Activated CD8-positive, alpha-beta T cell treated with anti-CD3 and anti-CD28 coated beads for 36 hours (primary cell): ENCODE data around the gene SLC25A26. TPM values are rescaled to one million over a fixed set of nuclear protein-coding genes. Genes with fewer than 3 reads are reported as not detected.

ENCODE experiments used
- ATAC-seq: fragments of 200-7000 bp; cut with Tn5 transposase; one replicate; pipeline ENCODE4 v1.10.0; 2021; ENCODE audit warnings: mild to moderate bottlenecking, moderate library complexity
- CTCF ChIA-PET: fragments of 350-600 bp; sonication (Branson Sonifier 250); formaldehyde crosslinking; loops from one replicate; lab custom pipeline; 2021; ENCODE audit warnings: antibody characterized with exemption; lab: Charles Lee
- POLR2A ChIA-PET: fragments of 350-600 bp; sonication (Branson Sonifier 250); formaldehyde crosslinking; loops from one replicate; lab custom pipeline; 2021; ENCODE audit warnings: antibody characterized with exemption; lab: Charles Lee
- DNase-seq: peaks from one replicate; pipeline ENCODE4 v3.0.0-alpha.2; 2020
- H3K27ac Mint-ChIP-seq: one replicate; pipeline ENCODE4 v1.8.0; 2021; ENCODE audit warnings: mild to moderate bottlenecking, mixed read lengths
- H3K27me3 Mint-ChIP-seq: one replicate; pipeline ENCODE4 v1.8.0; 2021; ENCODE audit warnings: mixed read lengths
- H3K36me3 Mint-ChIP-seq: one replicate; pipeline ENCODE4 v1.8.0; 2021; ENCODE audit warnings: low read depth, mixed read lengths
- H3K4me1 Mint-ChIP-seq: one replicate; pipeline ENCODE4 v1.8.0; 2021; ENCODE audit warnings: low read depth, mixed read lengths
- H3K4me3 Mint-ChIP-seq: one replicate; pipeline ENCODE4 v1.8.0; 2021; ENCODE audit warnings: mild to moderate bottlenecking, moderate library complexity, mixed read lengths
- H3K9me3 Mint-ChIP-seq: one replicate; pipeline ENCODE4 v1.8.0; 2021; ENCODE audit warnings: mixed read lengths
- intact Hi-C: fragments of 100-400 bp; cut with micrococcal nuclease; formaldehyde crosslinking; loops from one replicate; pipeline ENCODE4 v1.10.0; 2022
- total RNA-seq, 2 experiments: library from RNA; stranded (reverse); gene quantifications; one replicate each; pipeline ENCODE4 v1.2.3, GENCODE V29; 2021
- TF ChIP-seq, protein P1 (sequence below): fragments of 200-600 bp; IDR thresholded peaks from one replicate; pipeline ENCODE4 v1.8.0; 2022; ENCODE audit warnings: antibody characterized with exemption, mild to moderate bottlenecking

Gene SLC25A26
- total RNA-seq, 2 experiments from 2014 or later, result 28.5 to 31.0 TPM

GRCh38 chr3:66326340-66326739 is 105.5 kb downstream of the SLC25A26 start:
- no peaks in the 10 kb centered on the region for H3K27me3 Mint-ChIP-seq
- H3K36me3 Mint-ChIP-seq, result peaks cover 5% of the 10 kb centered on the region
- H3K4me1 Mint-ChIP-seq, result peaks cover 11% of the 10 kb centered on the region
- no peak for DNase-seq
- no peak overlapping the region for H3K4me3 Mint-ChIP-seq
- TF ChIP-seq, protein P1, sequence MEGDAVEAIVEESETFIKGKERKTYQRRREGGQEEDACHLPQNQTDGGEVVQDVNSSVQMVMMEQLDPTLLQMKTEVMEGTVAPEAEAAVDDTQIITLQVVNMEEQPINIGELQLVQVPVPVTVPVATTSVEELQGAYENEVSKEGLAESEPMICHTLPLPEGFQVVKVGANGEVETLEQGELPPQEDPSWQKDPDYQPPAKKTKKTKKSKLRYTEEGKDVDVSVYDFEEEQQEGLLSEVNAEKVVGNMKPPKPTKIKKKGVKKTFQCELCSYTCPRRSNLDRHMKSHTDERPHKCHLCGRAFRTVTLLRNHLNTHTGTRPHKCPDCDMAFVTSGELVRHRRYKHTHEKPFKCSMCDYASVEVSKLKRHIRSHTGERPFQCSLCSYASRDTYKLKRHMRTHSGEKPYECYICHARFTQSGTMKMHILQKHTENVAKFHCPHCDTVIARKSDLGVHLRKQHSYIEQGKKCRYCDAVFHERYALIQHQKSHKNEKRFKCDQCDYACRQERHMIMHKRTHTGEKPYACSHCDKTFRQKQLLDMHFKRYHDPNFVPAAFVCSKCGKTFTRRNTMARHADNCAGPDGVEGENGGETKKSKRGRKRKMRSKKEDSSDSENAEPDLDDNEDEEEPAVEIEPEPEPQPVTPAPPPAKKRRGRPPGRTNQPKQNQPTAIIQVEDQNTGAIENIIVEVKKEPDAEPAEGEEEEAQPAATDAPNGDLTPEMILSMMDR, result no peak
- intact Hi-C loops, result no loop called here
- CTCF ChIA-PET, result no interaction called here
- ATAC-seq, result no peak
- H3K27ac Mint-ChIP-seq, result no peak overlapping the region
- POLR2A ChIA-PET, result interaction anchor here (0.6 kb wide), 1 partner anchor 997 kb away, joined by 3 read pairs; no protein-coding TSS in a partner anchor
- H3K9me3 Mint-ChIP-seq, result no peaks in the 10 kb centered on the region

GRCh38 chr3:66335671-66336070 is 114.9 kb downstream of the SLC25A26 start:
- DNase-seq (no peak), ATAC-seq (no peak)
- Mint-ChIP-seq H3K27me3 (no peaks in the 10 kb centered on the region), H3K27ac (no peak overlapping the region), H3K36me3 (peaks cover 7% of the 10 kb centered on the region), H3K9me3 (no peaks in the 10 kb centered on the region), H3K4me3 (no peak overlapping the region), H3K4me1 (peaks cover 29% of the 10 kb centered on the region)
- TF ChIP-seq, protein P1, result no peak
- CTCF ChIA-PET, result no interaction called here
- intact Hi-C loops, result no loop called here
- POLR2A ChIA-PET, result no interaction called here

GRCh38 chr3:66336333-66336766 is 115.5 kb downstream of the SLC25A26 start:
- Mint-ChIP-seq H3K27ac (no peak overlapping the region), H3K4me3 (no peak overlapping the region), H3K4me1 (peaks cover 29% of the 10 kb centered on the region), H3K36me3 (peaks cover 7% of the 10 kb centered on the region), H3K9me3 (no peaks in the 10 kb centered on the region), H3K27me3 (no peaks in the 10 kb centered on the region)
- ChIA-PET CTCF (no interaction called here), POLR2A (no interaction called here)
- TF ChIP-seq, protein P1, result no peak
- DNase-seq, result no peak
- no peak for ATAC-seq
- intact Hi-C loops, result no loop called here

DNA sequence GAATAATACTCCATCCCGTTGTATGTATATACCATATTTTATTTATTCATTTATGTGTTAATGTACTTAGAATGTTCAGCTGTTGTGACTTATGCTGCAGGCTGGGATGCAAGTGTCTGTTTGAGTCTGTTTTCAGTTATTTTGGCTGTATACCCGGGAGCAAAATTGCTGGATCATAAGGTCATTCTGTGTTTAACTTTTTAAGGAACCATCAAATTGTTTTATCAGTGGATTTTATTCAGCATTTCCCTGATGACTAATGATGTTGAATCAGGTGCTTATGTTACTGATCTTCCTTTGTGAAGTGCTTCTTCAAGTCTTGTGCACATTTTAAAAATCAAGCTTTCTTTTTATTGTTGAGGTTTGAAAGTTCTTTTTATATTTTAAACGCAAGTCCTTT is 118.1 kb downstream of the SLC25A26 start:
- DNase-seq (no peak), ATAC-seq (no peak)
- Mint-ChIP-seq H3K4me1 (peaks cover 15% of the 10 kb centered on the region), H3K9me3 (no peaks in the 10 kb centered on the region), H3K27me3 (no peaks in the 10 kb centered on the region), H3K36me3 (peaks cover 2% of the 10 kb centered on the region), H3K27ac (no peak overlapping the region), H3K4me3 (no peak overlapping the region)
- TF ChIP-seq, protein P1, result no peak
- POLR2A ChIA-PET, result no interaction called here
- CTCF ChIA-PET, result no interaction called here
- intact Hi-C loops, result no loop called here

DNA sequence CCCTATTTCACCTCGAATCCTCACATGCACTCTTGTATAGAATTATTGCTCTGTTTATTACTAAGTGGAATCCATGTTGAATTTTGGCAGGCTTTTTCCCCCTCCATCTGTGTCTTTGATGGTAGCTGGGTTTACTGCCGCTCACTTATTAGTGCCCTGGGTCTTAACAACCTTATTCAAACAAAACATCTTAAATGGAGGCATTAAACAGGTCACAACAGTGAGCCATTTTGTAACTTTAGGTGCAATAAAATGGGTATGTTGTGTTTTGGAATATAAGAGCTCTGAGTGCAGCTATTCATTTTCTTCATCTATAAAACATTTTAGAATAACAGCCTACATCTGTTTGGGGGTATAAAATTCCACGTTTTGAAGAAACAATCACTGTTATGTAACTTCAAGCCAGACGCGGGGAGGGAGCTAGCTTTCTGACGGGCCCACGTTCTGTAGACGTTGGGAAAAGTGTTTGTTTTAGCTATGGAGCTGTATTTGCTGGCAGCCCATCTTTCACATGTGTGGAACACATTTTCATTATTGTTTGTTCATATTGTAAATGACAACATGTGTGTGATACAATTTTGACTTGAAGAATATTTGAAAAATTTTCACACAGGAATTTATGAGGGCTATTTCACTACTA is 122.0 kb downstream of the SLC25A26 start:
- Mint-ChIP-seq H3K27me3 (no peaks in the 10 kb centered on the region), H3K4me1 (peaks cover 6% of the 10 kb centered on the region), H3K36me3 (peaks cover 16% of the 10 kb centered on the region), H3K27ac (no peak overlapping the region), H3K9me3 (peaks cover 3% of the 10 kb centered on the region), H3K4me3 (no peak overlapping the region)
- DNase-seq, result no peak
- POLR2A ChIA-PET, result interaction anchor here (0.8 kb wide), 1 partner anchor 31 kb away, joined by 3 read pairs; no protein-coding TSS in a partner anchor
- intact Hi-C loops, result no loop called here
- CTCF ChIA-PET, result no interaction called here
- ATAC-seq, result no peak
- TF ChIP-seq, protein P1, result no peak
